Mesenchymal stem cell (in vitro differentiated cells and primary cell): ENCODE results near the gene HOXB3.
A peak's percentile ranks its signal among the peaks of the same experiment; 100 is the strongest.

Experiments used
- DNase-seq: peaks from one replicate; pipeline ENCODE4 v3.0.0-alpha.2; 2013
- H2AFZ ChIP-seq: one replicate; pipeline ENCODE4 v1.6.1; 2013; ENCODE audit warnings: low read depth, mild to moderate bottlenecking, control low read depth, inconsistent platforms, low read length, moderate library complexity
- H2AK5ac ChIP-seq: 2 replicates; pipeline ENCODE4 v1.6.1; 2013; ENCODE audit warnings: low read length, moderate library complexity, mild to moderate bottlenecking, inconsistent platforms; ENCODE audit not compliant: severe bottlenecking
- H2BK120ac ChIP-seq: one replicate; pipeline ENCODE4 v1.6.1; 2013; ENCODE audit warnings: low read depth, mild to moderate bottlenecking, inconsistent platforms, low read length, moderate library complexity
- H2BK12ac ChIP-seq, 2 experiments: one replicate each; pipeline ENCODE4 v1.6.1; 2013; ENCODE audit warnings: inconsistent platforms in 2 of 2, low read length in 2 of 2, mild to moderate bottlenecking in 2 of 2, moderate library complexity in 2 of 2, control low read depth in 1 of 2
- H2BK15ac ChIP-seq: one replicate; pipeline ENCODE4 v1.6.1; 2013; ENCODE audit warnings: mild to moderate bottlenecking, low read depth, inconsistent platforms; ENCODE audit not compliant: poor library complexity, severe bottlenecking
- H2BK5ac ChIP-seq: 2 replicates; pipeline ENCODE4 v1.6.1; 2013; ENCODE audit warnings: low read depth, mild to moderate bottlenecking, low read length, control low read depth, inconsistent platforms; ENCODE audit not compliant: poor library complexity, severe bottlenecking
- H3K14ac ChIP-seq, 2 experiments: one replicate each; pipeline ENCODE4 v1.6.1; 2013; ENCODE audit warnings: inconsistent platforms in 2 of 2, low read length in 2 of 2, control low read depth in 1 of 2, mild to moderate bottlenecking in 1 of 2, moderate library complexity in 1 of 2
- H3K18ac ChIP-seq, 2 experiments: one replicate each; pipeline ENCODE4 v1.6.1; 2013; ENCODE audit warnings: inconsistent platforms in 2 of 2, low read length in 2 of 2, control low read depth in 1 of 2, low read depth in 1 of 2, mild to moderate bottlenecking in 1 of 2
- H3K23ac ChIP-seq, 2 experiments: one replicate each; pipeline ENCODE4 v1.6.1; 2013; ENCODE audit warnings: inconsistent platforms in 2 of 2, low read length in 2 of 2, mild to moderate bottlenecking in 2 of 2, moderate library complexity in 2 of 2, control low read depth in 1 of 2
- H3K27ac ChIP-seq: 2 replicates; pipeline ENCODE4 v1.5.1; 2013; ENCODE audit warnings: mild to moderate bottlenecking, moderate library complexity, low read length, control low read depth, inconsistent platforms; ENCODE audit not compliant: poor library complexity, severe bottlenecking
- H3K27me3 ChIP-seq, 2 experiments: 2 replicates each; pipeline versions ENCODE4 v1.6.1 to v1.7.0; 2013; ENCODE audit warnings: low read length in 2 of 2, mild to moderate bottlenecking in 2 of 2, moderate library complexity in 2 of 2, control low read depth in 1 of 2, inconsistent platforms in 1 of 2; ENCODE audit not compliant: control insufficient read depth in 1 of 2, insufficient read depth in 1 of 2
- H3K36me3 ChIP-seq, 2 experiments: 2 replicates each; pipeline versions ENCODE4 v1.6.1 to v1.7.0; 2013; ENCODE audit warnings: low read length in 2 of 2, control low read depth in 1 of 2, inconsistent platforms in 1 of 2, low read depth in 1 of 2, mild to moderate bottlenecking in 1 of 2; ENCODE audit not compliant: insufficient read depth in 2 of 2, control insufficient read depth in 1 of 2
- H3K4ac ChIP-seq, 2 experiments: one replicate each; pipeline ENCODE4 v1.6.1; 2013; ENCODE audit warnings: inconsistent platforms in 2 of 2, low read length in 2 of 2, mild to moderate bottlenecking in 2 of 2, moderate library complexity in 2 of 2, control low read depth in 1 of 2, low read depth in 1 of 2
- H3K4me1 ChIP-seq: 2 replicates; pipeline ENCODE4 v1.6.1; 2013; ENCODE audit warnings: low read depth, low read length, control low read depth; ENCODE audit not compliant: control insufficient read depth, insufficient read depth
- H3K4me2 ChIP-seq: 2 replicates; pipeline ENCODE4 v1.6.1; 2013; ENCODE audit warnings: low read length, mild to moderate bottlenecking, inconsistent platforms; ENCODE audit not compliant: poor library complexity, severe bottlenecking
- H3K4me3 ChIP-seq, 2 experiments: 2 replicates each; pipeline versions ENCODE4 v1.5.1 to v1.7.0; 2013; ENCODE audit warnings: low read length in 2 of 2, mild to moderate bottlenecking in 2 of 2, control low read depth in 1 of 2, low read depth in 1 of 2; ENCODE audit not compliant: insufficient read depth in 1 of 2
- H3K79me1 ChIP-seq: replicated peaks from 2 replicates; pipeline ENCODE4 v1.6.1; 2013; ENCODE audit warnings: mild to moderate bottlenecking, control low read depth, low read length, inconsistent platforms; ENCODE audit not compliant: poor library complexity, severe bottlenecking
- H3K9ac ChIP-seq: 2 replicates; pipeline ENCODE4 v1.7.0; 2013; ENCODE audit warnings: mild to moderate bottlenecking, low read length, moderate library complexity
- H3K9me3 ChIP-seq: 2 replicates; pipeline ENCODE4 v1.7.0; 2013; ENCODE audit warnings: mild to moderate bottlenecking, low read length; ENCODE audit not compliant: control insufficient read depth
- H4K8ac ChIP-seq: one replicate; pipeline ENCODE4 v1.6.1; 2013; ENCODE audit warnings: inconsistent platforms, mild to moderate bottlenecking, low read length, moderate library complexity
- H4K91ac ChIP-seq: one replicate; pipeline ENCODE4 v1.6.1; 2013; ENCODE audit warnings: mild to moderate bottlenecking, low read length, inconsistent platforms
- WGBS: methylation state at CpG from one replicate; pipeline ENCODE4 v1.1.7; 2013; ENCODE audit warnings: mixed read lengths; 5-methylcytosine and 5-hydroxymethylcytosine counted together

HOXB3 gene

GRCh38 chr17:48615047-48615962 lies 25.3 kb upstream of the HOXB3 start, which contains the start of gene HOXB8:
HOXB8 (minus strand) TSS chr17:48615292; CDS start chr17:48614704, 588 bp downstream.
- under 1% methylated on average over 22 of the region's 41 CpGs for WGBS
- peak; percentile 95 for DNase-seq
- peak within 1 kb of the TSS; percentile 85 for H4K8ac ChIP-seq

DNA sequence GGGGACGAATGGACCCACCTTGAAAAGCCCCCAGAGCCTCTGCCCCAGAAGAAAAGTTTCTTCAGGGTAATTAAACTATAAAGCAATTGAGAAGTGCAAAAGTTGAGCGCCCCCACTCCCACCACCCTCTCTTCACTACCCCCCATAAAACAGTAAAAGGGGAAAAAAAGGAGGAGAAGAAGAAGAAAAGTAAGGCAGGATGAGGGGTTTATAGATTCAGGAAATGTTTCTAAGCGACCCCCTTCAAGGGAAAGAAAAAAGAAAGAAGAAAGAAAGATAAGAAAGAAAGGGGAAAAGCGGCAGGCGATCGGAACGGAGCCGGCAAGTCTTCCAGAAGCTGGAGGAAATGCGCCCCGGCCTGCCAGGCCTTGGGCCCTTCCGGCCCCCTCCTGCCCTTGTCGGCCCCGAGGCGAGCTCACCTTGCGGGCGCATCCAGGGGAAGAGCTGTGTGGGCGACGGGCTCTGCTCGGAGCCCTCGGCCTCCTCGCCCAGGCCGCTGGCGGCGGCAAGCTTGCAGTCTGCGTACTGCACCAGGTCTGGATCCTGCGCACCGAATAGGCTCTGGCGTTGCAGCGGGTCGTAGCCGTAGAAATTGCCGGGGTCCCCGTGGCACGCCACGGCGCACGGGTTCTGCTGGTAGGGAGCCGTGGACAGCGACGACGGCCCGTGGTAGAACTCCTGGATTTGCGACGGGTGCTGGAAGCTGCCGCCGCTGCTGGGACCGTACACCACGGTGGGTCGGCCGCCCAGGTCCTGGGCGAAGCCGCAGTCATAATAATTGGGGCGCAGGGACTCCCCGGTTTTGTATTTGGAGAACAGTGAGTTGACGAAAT lies 24.0 kb upstream of the HOXB3 start:
- Histone ChIP-seq H2BK15ac (peak overlapping the region; percentile 84), H3K27ac (peak overlapping the region; percentile 14), H2AFZ (no peak overlapping the region), H2BK5ac (no peak overlapping the region), H3K27me3 (peaks cover 42 to 48% of the 10 kb centered on the region in 2 experiments), H3K4me3 (peak overlapping the region; percentile 67 to 78), H3K14ac (peak overlapping the region; percentile 89 to 99), H2BK12ac (peak overlapping the region; percentile 92 to 98), H3K4ac (peak overlapping the region; percentile 99 to 100), H3K4me1 (peaks cover 24% of the 10 kb centered on the region), H3K36me3 (no peaks in the 10 kb centered on the region), H3K9ac (peak overlapping the region; percentile 86), H3K18ac (peak overlapping the region; percentile 100), H3K79me1 (peaks cover 4% of the 10 kb centered on the region), H2AK5ac (no peak overlapping the region), H3K23ac (peak overlapping the region; percentile 96 to 97), H4K8ac (peak overlapping the region; percentile 85), H3K9me3 (no peaks in the 10 kb centered on the region), H4K91ac (peak overlapping the region; percentile 99), H2BK120ac (peak overlapping the region; percentile 96), H3K4me2 (peak overlapping the region; percentile 97)
- under 1% methylated on average over 53 of the region's 55 CpGs for WGBS
- peak; percentile 69 for DNase-seq

More at GRCh38 chr17:48615047-48615962, 25.3 kb upstream of the HOXB3 start, which contains the start of gene HOXB8:
- Histone ChIP-seq H3K4me2 (peak within 1 kb of the TSS; percentile 97), H2BK5ac (no peak within 1 kb of the TSS), H2BK15ac (peak within 1 kb of the TSS; percentile 84), H3K14ac (peak within 1 kb of the TSS; percentile 89 to 99), H2AFZ (no peak within 1 kb of the TSS), H3K79me1 (no peaks in the 10 kb centered on the region), H4K91ac (peak within 1 kb of the TSS; percentile 99), H3K4ac (peak within 1 kb of the TSS; percentile 99 to 100), H3K18ac (peak within 1 kb of the TSS; percentile 100), H3K4me1 (peaks cover 24% of the 10 kb centered on the region), H2BK12ac (peak within 1 kb of the TSS; percentile 97 to 98), H3K36me3 (no peaks in the 10 kb centered on the region), H3K27me3 (peaks cover 53 to 54% of the 10 kb centered on the region in 2 experiments), H3K27ac (no peak within 1 kb of the TSS), H2AK5ac (no peak within 1 kb of the TSS), H3K9ac (peak within 1 kb of the TSS; percentile 86), H3K9me3 (no peaks in the 10 kb centered on the region), H3K4me3 (peak within 1 kb of the TSS; percentile 67 to 78), H3K23ac (peak within 1 kb of the TSS; percentile 96 to 97), H2BK120ac (peak within 1 kb of the TSS; percentile 96)

DNA sequence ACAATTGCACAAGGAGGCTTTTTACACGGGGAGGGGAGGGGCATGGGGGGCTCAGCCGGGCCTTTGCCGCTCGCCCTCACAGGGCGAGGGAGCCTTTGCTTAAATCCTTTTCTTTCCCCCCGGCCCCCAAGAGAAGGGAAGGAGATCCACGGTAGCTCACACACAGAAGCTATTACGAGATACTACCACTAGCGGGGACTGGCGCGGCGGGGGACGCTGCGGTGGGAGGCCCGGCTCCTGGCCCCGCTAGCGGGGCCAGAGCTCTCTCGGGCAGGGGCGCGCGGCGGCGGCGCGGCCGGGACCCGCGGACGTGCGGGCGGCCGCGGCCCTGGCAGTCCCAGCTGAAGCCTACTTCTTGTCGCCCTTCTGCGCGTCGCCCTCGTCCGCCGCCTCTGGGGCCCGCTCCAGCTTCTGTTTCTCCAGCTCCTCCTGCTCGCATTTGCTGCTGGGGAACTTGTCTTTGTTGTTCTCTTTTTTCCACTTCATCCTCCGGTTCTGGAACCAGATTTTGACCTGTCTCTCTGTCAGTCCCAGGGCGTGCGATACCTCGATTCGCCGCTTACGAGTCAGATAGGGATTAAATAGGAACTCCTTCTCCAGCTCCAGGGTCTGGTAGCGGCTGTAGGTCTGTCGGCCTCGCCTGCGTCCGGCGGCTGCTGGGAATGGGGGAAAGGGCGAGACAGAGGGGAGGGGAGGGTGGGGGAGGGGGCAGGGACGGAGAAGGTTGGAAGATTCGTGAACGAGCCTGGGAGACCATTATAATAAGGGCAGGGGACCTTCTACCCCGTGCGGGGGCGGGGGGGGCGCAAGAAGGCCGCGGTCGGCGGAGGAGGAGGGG lies 23.0 kb upstream of the HOXB3 start:
- Histone ChIP-seq H2AK5ac (no peak overlapping the region), H4K8ac (peak overlapping the region; percentile 87), H3K4me2 (peak overlapping the region; percentile 97), H3K9ac (peak overlapping the region; percentile 98), H3K36me3 (no peaks in the 10 kb centered on the region), H2BK12ac (peak overlapping the region in 1 of 2 experiments; percentile 37), H3K27me3 (peaks cover 34 to 41% of the 10 kb centered on the region in 2 experiments), H3K4ac (peak overlapping the region; percentile 90), H3K27ac (peak overlapping the region; percentile 79), H3K4me3 (peak overlapping the region; percentile 62 to 87), H3K23ac (peak overlapping the region in 1 of 2 experiments; percentile 99), H2BK5ac (peak overlapping the region; percentile 12), H3K14ac (peak overlapping the region in 1 of 2 experiments; percentile 82), H3K79me1 (peaks cover 6% of the 10 kb centered on the region), H2BK120ac (peak overlapping the region; percentile 91), H3K18ac (peak overlapping the region; percentile 98), H4K91ac (peak overlapping the region; percentile 84), H3K4me1 (peaks cover 25% of the 10 kb centered on the region), H2BK15ac (peak overlapping the region; percentile 26), H3K9me3 (no peaks in the 10 kb centered on the region), H2AFZ (no peak overlapping the region)
- WGBS: under 1% methylated on average over 64 of the region's 67 CpGs
- peak; percentile 67 for DNase-seq
